ENCODE data around the gene NUDC. TPM values are rescaled to one million over a fixed set of nuclear protein-coding genes. Genes with fewer than 3 reads are reported as not detected.

NUDC gene
- total and polyA plus RNA-seq, 10 donors: 35.7 to 62.2 (median 49.1) TPM

DNA sequence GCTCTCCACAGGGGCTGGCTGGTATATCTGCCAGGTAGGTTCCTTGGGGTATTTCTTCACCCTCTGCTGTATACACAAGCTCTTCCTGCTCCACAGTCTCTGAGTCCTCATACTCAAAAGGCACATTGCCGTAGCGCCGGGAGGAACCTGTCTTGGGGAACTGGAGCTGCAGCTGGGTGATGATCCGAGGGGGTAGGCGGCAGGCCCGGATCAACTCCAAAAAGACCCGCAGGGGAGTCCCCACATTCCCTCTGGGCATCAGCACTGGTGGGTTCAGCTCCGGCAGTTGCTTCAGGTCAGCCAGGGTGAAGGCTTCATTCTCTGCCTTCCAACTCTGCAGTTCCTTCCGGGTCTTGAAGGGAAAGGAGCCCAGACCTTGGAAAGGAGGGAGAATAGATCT, 24.2 kb upstream of the NUDC start:
- Histone ChIP-seq H3K36me3 (peaks cover 0 to 64% (median 53%) of the 10 kb centered on the region in 6 donors), H3K4me3 (no peak overlapping the region), H3K4me1 (peaks cover 14 to 64% (median 33%) of the 10 kb centered on the region in 6 donors), H3K27ac (no peak overlapping the region), H3K9me3 (no peaks in the 10 kb centered on the region), H3K27me3 (replicated peaks in 1 of 7) (no peaks in the 10 kb centered on the region)
- WGBS, 5 donors: 90 to 97% (median 94%) methylated on average over 9 of the region's 9 CpGs
- intact Hi-C loops (cut with DNase I; ENCODE audit: low total_unique reads): no loop called here
- DNase-seq: no peak
- TF ChIP-seq CTCF (IDR thresholded peaks at IDR 0.05 in 8 of 11, conservative IDR thresholded peaks at IDR 0.05 in 3 of 11): no peak

DNA sequence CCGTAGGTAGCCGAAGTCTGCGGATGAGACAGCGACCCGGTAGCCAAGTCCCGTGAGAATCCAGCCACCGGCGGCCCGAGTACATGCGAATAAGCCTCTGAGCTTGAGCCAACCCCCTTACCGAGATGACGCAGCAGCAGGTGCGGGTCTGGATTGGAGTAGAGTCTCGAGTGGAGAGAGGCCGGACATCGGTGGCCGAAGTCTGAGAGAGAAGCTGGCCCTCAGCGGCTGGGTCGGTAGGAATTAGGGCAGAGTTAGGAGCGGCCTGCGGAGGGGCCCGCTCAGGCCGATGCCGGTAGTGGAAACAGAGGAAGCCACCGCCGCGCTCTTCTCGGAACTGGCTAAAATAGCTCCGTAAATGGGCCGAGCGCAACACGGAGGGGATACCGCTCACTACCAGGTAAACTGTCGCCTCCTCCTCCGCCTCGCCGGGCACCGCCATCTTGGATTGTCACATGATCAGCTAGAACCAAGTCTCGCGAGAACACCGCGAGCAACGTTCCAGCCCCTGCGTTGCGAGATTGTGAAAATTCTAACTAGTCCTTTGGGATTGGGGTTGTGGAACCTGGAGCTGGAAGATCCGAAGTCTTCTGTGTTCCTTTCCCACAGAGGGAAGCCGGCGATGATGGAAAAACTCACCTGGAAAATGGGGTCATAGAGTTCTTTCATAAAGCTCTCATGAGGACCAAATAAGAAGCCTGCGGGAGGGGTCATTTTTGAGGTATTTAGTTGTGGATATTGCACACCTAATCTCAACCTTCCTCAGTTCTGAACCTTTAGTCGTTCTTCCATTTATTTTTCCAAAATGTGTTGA, 21.3 kb upstream of the NUDC start, which contains the start of gene GPATCH3:
GPATCH3 (minus strand) TSS at position 467 of the 814 bp plus-strand sequence; CDS start at position 442, 25 bp downstream.
- peak; percentile 94 for DNase-seq
- TF ChIP-seq POLR2A (IDR thresholded peaks at IDR 0.05) (no peak), POLR2AphosphoS5 (IDR thresholded peaks at IDR 0.05) (peak; percentile 84 to 95 (median 89)), CTCF (IDR thresholded peaks at IDR 0.05 in 8 of 11, conservative IDR thresholded peaks at IDR 0.05 in 3 of 11) (peak in 2 of 11 experiments; percentile 26 to 27)
- Histone ChIP-seq H3K4me1 (peaks cover 14 to 63% (median 32%) of the 10 kb centered on the region in 6 donors), H3K36me3 (peaks cover 0 to 36% (median 30%) of the 10 kb centered on the region in 6 donors), H3K27me3 (replicated peaks in 1 of 7) (no peaks in the 10 kb centered on the region), H3K9me3 (no peaks in the 10 kb centered on the region), H3K4me3 (peak within 1 kb of the TSS; percentile 84 to 100 (median 97)), H3K27ac (peak within 1 kb of the TSS; percentile 84 to 96 (median 88))
- intact Hi-C loops (cut with DNase I; ENCODE audit: low total_unique reads): no loop called here
- 0 to 1% (median 0%) methylated on average over 30 to 50 of the region's 50 CpGs for WGBS, 5 donors

DNA sequence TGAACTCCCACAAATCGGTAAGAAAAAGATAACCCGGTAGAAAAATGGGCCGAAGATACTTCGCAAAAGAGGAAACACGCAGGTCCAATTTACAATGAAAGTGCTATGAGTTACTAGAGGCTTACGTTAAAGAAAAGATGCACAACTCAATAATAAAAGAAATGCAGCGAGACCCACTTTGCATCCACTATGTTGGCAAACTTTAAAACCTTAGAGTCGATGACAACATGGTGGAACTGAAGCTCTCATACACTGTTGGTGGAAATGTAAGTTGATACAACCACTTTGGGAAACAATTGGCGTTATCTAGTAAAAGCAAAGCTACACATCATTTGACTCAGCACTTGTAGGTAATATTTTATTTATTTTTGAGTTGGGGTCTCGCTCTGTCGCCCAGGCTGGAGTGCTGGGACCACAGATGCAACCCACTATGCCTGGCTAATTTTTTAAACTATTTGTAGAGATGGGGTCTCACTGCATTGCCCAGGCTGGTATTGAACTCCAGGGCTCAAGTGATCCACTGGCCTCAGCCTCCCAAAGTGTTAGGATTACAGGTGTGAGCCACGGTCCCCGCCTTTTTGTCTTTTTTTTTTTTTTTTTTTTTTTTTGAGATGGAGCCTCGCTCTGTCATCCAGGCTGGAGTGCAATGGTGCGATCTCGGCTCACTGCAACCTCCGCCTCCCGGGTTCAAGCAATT, 20.6 kb upstream of the NUDC start:
- H3K27ac ChIP-seq: peak overlapping the region; percentile 84 to 96 (median 88)
- H3K4me3 ChIP-seq: peak overlapping the region; percentile 84 to 100 (median 97)
- no peak for DNase-seq
- peaks cover 14 to 55% (median 29%) of the 10 kb centered on the region in 6 donors for H3K4me1 ChIP-seq
- no peaks in the 10 kb centered on the region for H3K9me3 ChIP-seq
- intact Hi-C loops (cut with DNase I; ENCODE audit: low total_unique reads): no loop called here
- H3K36me3 ChIP-seq: peaks cover 0 to 28% (median 23%) of the 10 kb centered on the region in 6 donors
- H3K27me3 ChIP-seq (replicated peaks in 1 of 7): no peaks in the 10 kb centered on the region
- no peak for TF ChIP-seq POLR2A (IDR thresholded peaks at IDR 0.05)
- no peak for TF ChIP-seq POLR2AphosphoS5 (IDR thresholded peaks at IDR 0.05)
- TF ChIP-seq CTCF (IDR thresholded peaks at IDR 0.05 in 8 of 11, conservative IDR thresholded peaks at IDR 0.05 in 3 of 11): no peak
- WGBS, 5 donors: 60 to 68% (median 64%) methylated on average over 17 to 18 of the region's 18 CpGs
